IMR-90 (cell line): Measurements from ENCODE around the gene KRT36. TPM values are rescaled to one million over a fixed set of nuclear protein-coding genes. Genes with fewer than 3 reads are reported as not detected.

Experiments
- ATAC-seq: fragments of 200-7000 bp; cut with Tn5 transposase; 2 replicates; pipeline ENCODE4 v1.9.1; 2020; ENCODE audit warnings: low read depth, mild to moderate bottlenecking, moderate library complexity
- BruUV-seq: library from RNA; stranded (reverse); fragments of 400-500 nt; replicated peaks from 2 replicates; lab custom pipeline; 2021; lab: Mats Ljungman, UMichigan
- CTCF ChIA-PET: fragments of 300-600 bp; formaldehyde crosslinking; extraction: SDS; loops from one replicate; lab custom pipeline; 2021; ENCODE audit warnings: antibody characterized with exemption; lab: Yijun Ruan, JAX
- POLR2A ChIA-PET: fragments of 300-600 bp; sonication (Branson Sonifier 250); formaldehyde crosslinking; loops from one replicate; lab custom pipeline; 2022; ENCODE audit warnings: antibody characterized with exemption; ENCODE audit not compliant: unreplicated experiment; lab: Charles Lee
- DNase-seq: peaks from one replicate; pipeline ENCODE4 v3.0.0; 2013
- H2AFZ ChIP-seq: replicated peaks from 2 replicates; pipeline ENCODE3; 2013; ENCODE audit warnings: low read length, mild to moderate bottlenecking; ENCODE audit not compliant: poor library complexity
- H2AK5ac ChIP-seq: 2 replicates; pipeline ENCODE4 v1.6.1; 2013; ENCODE audit warnings: low read depth, low read length, inconsistent platforms
- H2AK9ac ChIP-seq: replicated peaks from 2 replicates; pipeline ENCODE3; 2013; ENCODE audit warnings: mild to moderate bottlenecking, low read depth, low read length, moderate library complexity; ENCODE audit not compliant: poor library complexity
- H2BK120ac ChIP-seq: 2 replicates; pipeline ENCODE4 v1.6.1; 2013; ENCODE audit warnings: low read depth, low read length, inconsistent platforms
- H2BK15ac ChIP-seq: 3 replicates; pipeline ENCODE4 v1.6.1; 2013; ENCODE audit warnings: low read depth, low read length, inconsistent platforms
- H2BK20ac ChIP-seq: 2 replicates; pipeline ENCODE4 v1.6.1; 2013; ENCODE audit warnings: low read depth, mild to moderate bottlenecking, inconsistent platforms, low read length, moderate library complexity
- H2BK5ac ChIP-seq: 2 replicates; pipeline ENCODE4 v1.6.1; 2013; ENCODE audit warnings: mild to moderate bottlenecking, low read depth, low read length, inconsistent platforms; ENCODE audit not compliant: poor library complexity, severe bottlenecking
- H3K14ac ChIP-seq: replicated peaks from 2 replicates; pipeline ENCODE4 v1.6.1; 2013; ENCODE audit warnings: low read depth, low read length, inconsistent platforms
- H3K18ac ChIP-seq: 2 replicates; pipeline ENCODE4 v1.6.1; 2013; ENCODE audit warnings: low read depth, low read length, control low read depth
- H3K23ac ChIP-seq: 2 replicates; pipeline ENCODE4 v1.6.1; 2013; ENCODE audit warnings: low read depth, low read length, inconsistent platforms
- H3K27ac ChIP-seq: 2 replicates; pipeline ENCODE4 v1.5.1; 2013; ENCODE audit warnings: mild to moderate bottlenecking, control low read depth, low read length; ENCODE audit not compliant: insufficient read depth
- H3K27me3 ChIP-seq: 2 replicates; pipeline ENCODE4 v1.6.1; 2013; ENCODE audit warnings: low read length; ENCODE audit not compliant: control insufficient read depth, insufficient read depth
- H3K36me3 ChIP-seq: 2 replicates; pipeline ENCODE4 v1.6.1; 2013; ENCODE audit warnings: low read length, mixed read lengths; ENCODE audit not compliant: control insufficient read depth, insufficient read depth
- H3K4ac ChIP-seq: 2 replicates; pipeline ENCODE4 v1.6.1; 2013; ENCODE audit warnings: low read depth, low read length, inconsistent platforms
- H3K4me1 ChIP-seq: 2 replicates; pipeline ENCODE4 v1.6.1; 2013; ENCODE audit warnings: low read length, mixed read lengths; ENCODE audit not compliant: control insufficient read depth, insufficient read depth
- H3K4me2 ChIP-seq: 2 replicates; pipeline ENCODE4 v1.6.1; 2013; ENCODE audit warnings: low read depth, mild to moderate bottlenecking, control low read depth, low read length, moderate library complexity
- H3K4me3 ChIP-seq: 2 replicates; pipeline ENCODE4 v1.5.1; 2013; ENCODE audit warnings: low read depth, mild to moderate bottlenecking, control low read depth, low read length, moderate library complexity; ENCODE audit not compliant: insufficient read depth
- H3K56ac ChIP-seq: 2 replicates; pipeline ENCODE4 v1.6.1; 2013; ENCODE audit warnings: low read length, inconsistent platforms; ENCODE audit not compliant: insufficient read depth; ENCODE audit errors: extremely low read depth
- H3K79me1 ChIP-seq, 2 experiments: 2 replicates each; pipeline ENCODE4 v1.6.1; 2013; ENCODE audit warnings: low read length in 2 of 2, inconsistent platforms in 1 of 2, low read depth in 1 of 2
- H3K9ac ChIP-seq: 2 replicates; pipeline ENCODE4 v1.6.1; 2013; ENCODE audit warnings: low read depth, low read length, control low read depth
- H3K9me1 ChIP-seq: 2 replicates; pipeline ENCODE4 v1.6.1; 2013; ENCODE audit warnings: low read length, inconsistent platforms; ENCODE audit not compliant: insufficient read depth
- H3K9me3 ChIP-seq: 2 replicates; pipeline ENCODE4 v1.6.1; 2013; ENCODE audit warnings: low read length; ENCODE audit not compliant: control insufficient read depth, insufficient read depth
- H4K20me1 ChIP-seq: 2 replicates; pipeline ENCODE4 v1.6.1; 2013; ENCODE audit warnings: low read length, inconsistent platforms; ENCODE audit not compliant: insufficient read depth
- H4K5ac ChIP-seq: 2 replicates; pipeline ENCODE4 v1.6.1; 2013; ENCODE audit warnings: mild to moderate bottlenecking, low read depth, low read length, control low read depth
- H4K8ac ChIP-seq, 2 experiments: 2 replicates each; pipeline ENCODE4 v1.6.1; 2013; ENCODE audit warnings: low read depth in 2 of 2, low read length in 2 of 2, control low read depth in 1 of 2, inconsistent platforms in 1 of 2
- H4K91ac ChIP-seq: 2 replicates; pipeline ENCODE4 v1.6.1; 2013; ENCODE audit warnings: low read depth, low read length, inconsistent platforms; ENCODE audit not compliant: insufficient read depth
- MAFK ChIP-seq: IDR thresholded peaks from 2 replicates; pipeline ENCODE4 v1.6.1; 2012; ENCODE audit warnings: low read depth, low read length, improper control_type of control experiment
- NFE2L2 ChIP-seq: fragments of 150-350 bp; IDR thresholded peaks from 2 replicates; pipeline ENCODE4 v1.6.1; 2016; ENCODE audit warnings: low read depth, mild to moderate bottlenecking, low read length
- WGBS, 2 experiments: methylation state at CpG; one replicate each; pipeline versions ENCODE4 v1.1.5 to v1.1.7; 2013; ENCODE audit warnings: missing lambda C conversion rate in 2 of 2; ENCODE audit not compliant: insufficient read length in 1 of 2; ENCODE audit errors: extremely low coverage in 2 of 2; 5-methylcytosine and 5-hydroxymethylcytosine counted together
- dilution Hi-C: fragments of 300-500 bp; cut with HindIII; formaldehyde crosslinking; loops from one replicate; pipeline ENCODE4 v1.14.3; 2018; ENCODE audit warnings: low sequenced_read_pairs; ENCODE audit not compliant: unreplicated experiment
- in situ Hi-C: fragments of 300-500 bp; cut with MboI; formaldehyde crosslinking; loops from 3 replicates; pipeline ENCODE4 v1.14.3; 2019; ENCODE audit warnings: low sequenced_read_pairs, inconsistent platforms, mixed read lengths
- intact Hi-C: fragments of 100-400 bp; cut with micrococcal nuclease; formaldehyde crosslinking; loops from 2 replicates; pipeline ENCODE4 v1.10.0; 2022
- polyA plus RNA-seq, 3 experiments: library from polyadenylated mRNA; depleted of rRNA; stranded (reverse); fragments of >200 nt; gene quantifications; 2 replicates each; pipeline ENCODE4 v1.2.3, GENCODE V29; 2012; ENCODE audit warnings: low replicate concordance in 1 of 3
- total RNA-seq: library from RNA; depleted of rRNA; stranded (reverse); fragments of >200 nt; gene quantifications from 2 replicates; pipeline ENCODE4 v1.2.3, GENCODE V29; 2012

Gene KRT36
- total and polyA plus RNA-seq, 2 of the 4 experiments (the other 2 are of a cell fraction), result not detected

- Histone ChIP-seq H3K9me3 (no peaks in the 10 kb centered on the region), H3K4me2 (no peak overlapping the region), H3K79me1 (no peaks in the 10 kb centered on the region), H3K4me1 (peaks cover 20% of the 10 kb centered on the region), H3K56ac (no peak overlapping the region), H4K8ac (no peak overlapping the region), H4K91ac (no peak overlapping the region), H2BK15ac (no peak overlapping the region), H3K27me3 (no peaks in the 10 kb centered on the region), H2AK5ac (no peak overlapping the region), H4K5ac (no peak overlapping the region), H3K9me1 (peaks cover 22% of the 10 kb centered on the region), H2AK9ac (no peak overlapping the region), H3K14ac (no peak overlapping the region), H3K23ac (no peak overlapping the region), H2BK5ac (no peak overlapping the region), H3K9ac (no peak overlapping the region), H2BK120ac (no peak overlapping the region), H3K36me3 (no peaks in the 10 kb centered on the region), H2BK20ac (no peak overlapping the region), H2AFZ (no peak overlapping the region), H4K20me1 (no peaks in the 10 kb centered on the region), H3K27ac (no peak overlapping the region), H3K4ac (no peak overlapping the region), H3K4me3 (no peak overlapping the region), H3K18ac (no peak overlapping the region)
- ATAC-seq (no peak), DNase-seq (no peak)
- peak; percentile 34; the same call in 1 of the 2 replicates for TF ChIP-seq MAFK
- no peak for TF ChIP-seq NFE2L2
- intact Hi-C loops (no loop called here), dilution Hi-C loops (no loop called here), in situ Hi-C loops (no loop called here)
- ChIA-PET CTCF (interaction anchor here (1.4 kb wide), 1 partner anchor 16 kb away, joined by 3 read pairs; no protein-coding TSS in a partner anchor), POLR2A (no interaction called here)
- BruUV-seq, result no TSS peak
- no CpG with 5 or more reads among the region's 7 CpGs for WGBS, 2 experiments
These were observed 43.9 kb upstream of the KRT36 start for GRCh38 chr17:41533613-41534012.
